Osteocyte (in vitro differentiated cells): ENCODE data around the gene FOXD1. TPM values are rescaled to one million over a fixed set of nuclear protein-coding genes. Genes with fewer than 3 reads are reported as not detected.

Source experiments
- DNase-seq: peaks from one replicate; pipeline ENCODE4 v3.0.0; 2021; ENCODE audit warnings: mixed read lengths; ENCODE audit not compliant: unreplicated experiment; ENCODE audit errors: extremely low spot score
- H3K27ac Mint-ChIP-seq: one replicate; pipeline ENCODE4 v1.8.0; 2021; ENCODE audit warnings: mild to moderate bottlenecking, mixed read lengths; ENCODE audit not compliant: unreplicated experiment
- H3K27me3 Mint-ChIP-seq: one replicate; pipeline ENCODE4 v1.8.0; 2021; ENCODE audit warnings: mixed read lengths; ENCODE audit not compliant: unreplicated experiment
- H3K36me3 Mint-ChIP-seq: one replicate; pipeline ENCODE4 v1.8.0; 2021; ENCODE audit warnings: mixed read lengths; ENCODE audit not compliant: unreplicated experiment
- H3K4me1 Mint-ChIP-seq: one replicate; pipeline ENCODE4 v1.8.0; 2021; ENCODE audit warnings: mixed read lengths; ENCODE audit not compliant: unreplicated experiment
- H3K4me3 Mint-ChIP-seq: one replicate; pipeline ENCODE4 v1.8.0; 2021; ENCODE audit warnings: mild to moderate bottlenecking, moderate library complexity, mixed read lengths; ENCODE audit not compliant: unreplicated experiment
- H3K9me3 Mint-ChIP-seq: one replicate; pipeline ENCODE4 v1.8.0; 2021; ENCODE audit warnings: mixed read lengths; ENCODE audit not compliant: unreplicated experiment
- total RNA-seq: library from RNA; stranded (reverse); gene quantifications from 2 replicates; pipeline ENCODE4 v1.2.1, GENCODE V29; 2021
- TF ChIP-seq, protein P1 (sequence below): fragments of 200-600 bp; sonication (generic); IDR thresholded peaks from 2 replicates; pipeline ENCODE4 v1.5.0; 2021; ENCODE audit warnings: antibody characterized with exemption, mild to moderate bottlenecking, moderate library complexity

FOXD1 gene
- total RNA-seq, 1 donor from 2014 or later: 64.1 TPM

DNA sequence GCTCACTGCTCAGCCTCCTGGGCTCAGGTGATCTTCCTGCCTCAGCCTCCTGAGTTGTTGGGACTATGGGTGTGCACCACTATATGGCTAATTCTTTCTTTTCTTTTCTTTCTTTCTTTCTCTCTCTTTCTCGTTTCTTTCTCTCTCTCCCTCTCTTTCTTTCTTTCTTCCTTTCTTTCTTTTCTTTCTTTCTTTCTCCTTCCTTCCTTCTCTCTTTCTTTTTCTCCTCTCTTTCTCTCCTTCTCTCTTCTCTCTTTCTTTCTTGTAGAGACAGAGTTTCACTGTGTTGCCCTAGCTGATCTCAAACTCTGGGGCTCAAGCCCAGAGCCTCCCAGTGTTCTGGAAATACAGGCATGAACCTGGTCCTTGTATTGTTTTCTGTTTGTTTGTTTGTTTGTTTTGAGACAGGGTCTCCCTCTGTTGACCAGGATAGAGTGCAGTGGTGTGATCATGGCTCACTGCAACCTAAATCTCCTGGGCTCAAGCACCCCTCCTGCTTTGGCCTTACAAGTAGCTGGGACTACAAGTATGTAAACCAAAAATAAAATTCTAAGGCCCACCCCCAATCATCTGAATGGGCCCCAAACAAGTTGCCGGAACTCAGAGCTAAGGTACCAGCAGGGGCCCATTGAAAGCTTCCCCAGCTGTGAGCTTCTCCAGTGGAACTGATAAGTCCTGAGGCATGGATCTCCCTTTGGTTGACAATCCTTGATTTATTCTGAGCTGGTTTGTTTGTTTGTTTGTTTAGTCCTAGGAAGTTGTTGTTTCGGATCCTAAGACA is 37.7 kb upstream of the FOXD1 start:
- TF ChIP-seq, protein P1, sequence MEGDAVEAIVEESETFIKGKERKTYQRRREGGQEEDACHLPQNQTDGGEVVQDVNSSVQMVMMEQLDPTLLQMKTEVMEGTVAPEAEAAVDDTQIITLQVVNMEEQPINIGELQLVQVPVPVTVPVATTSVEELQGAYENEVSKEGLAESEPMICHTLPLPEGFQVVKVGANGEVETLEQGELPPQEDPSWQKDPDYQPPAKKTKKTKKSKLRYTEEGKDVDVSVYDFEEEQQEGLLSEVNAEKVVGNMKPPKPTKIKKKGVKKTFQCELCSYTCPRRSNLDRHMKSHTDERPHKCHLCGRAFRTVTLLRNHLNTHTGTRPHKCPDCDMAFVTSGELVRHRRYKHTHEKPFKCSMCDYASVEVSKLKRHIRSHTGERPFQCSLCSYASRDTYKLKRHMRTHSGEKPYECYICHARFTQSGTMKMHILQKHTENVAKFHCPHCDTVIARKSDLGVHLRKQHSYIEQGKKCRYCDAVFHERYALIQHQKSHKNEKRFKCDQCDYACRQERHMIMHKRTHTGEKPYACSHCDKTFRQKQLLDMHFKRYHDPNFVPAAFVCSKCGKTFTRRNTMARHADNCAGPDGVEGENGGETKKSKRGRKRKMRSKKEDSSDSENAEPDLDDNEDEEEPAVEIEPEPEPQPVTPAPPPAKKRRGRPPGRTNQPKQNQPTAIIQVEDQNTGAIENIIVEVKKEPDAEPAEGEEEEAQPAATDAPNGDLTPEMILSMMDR: no peak
- DNase-seq: no peak
- no peaks in the 10 kb centered on the region for H3K9me3 Mint-ChIP-seq
- H3K27ac Mint-ChIP-seq: no peak overlapping the region
- H3K4me1 Mint-ChIP-seq: no peaks in the 10 kb centered on the region
- H3K36me3 Mint-ChIP-seq: no peaks in the 10 kb centered on the region
- H3K4me3 Mint-ChIP-seq: no peak overlapping the region
- H3K27me3 Mint-ChIP-seq: peaks cover 15% of the 10 kb centered on the region

GRCh38 chr5:73485715-73486114 is 37.1 kb upstream of the FOXD1 start:
- DNase-seq: no peak
- Mint-ChIP-seq H3K36me3 (no peaks in the 10 kb centered on the region), H3K4me1 (no peaks in the 10 kb centered on the region), H3K27me3 (peaks cover 16% of the 10 kb centered on the region), H3K4me3 (no peak overlapping the region), H3K9me3 (no peaks in the 10 kb centered on the region), H3K27ac (no peak overlapping the region)
- TF ChIP-seq, protein P1: no peak

GRCh38 chr5:73484511-73484910 is 35.9 kb upstream of the FOXD1 start:
- TF ChIP-seq, protein P1: no peak
- no peak overlapping the region for H3K4me3 Mint-ChIP-seq
- H3K27me3 Mint-ChIP-seq: peaks cover 26% of the 10 kb centered on the region
- no peaks in the 10 kb centered on the region for H3K9me3 Mint-ChIP-seq
- H3K4me1 Mint-ChIP-seq: no peaks in the 10 kb centered on the region
- H3K27ac Mint-ChIP-seq: no peak overlapping the region
- DNase-seq: no peak
- no peaks in the 10 kb centered on the region for H3K36me3 Mint-ChIP-seq

GRCh38 chr5:73483676-73484075 is 35.1 kb upstream of the FOXD1 start:
- TF ChIP-seq, protein P1: no peak
- Mint-ChIP-seq H3K4me3 (no peak overlapping the region), H3K27me3 (peaks cover 32% of the 10 kb centered on the region), H3K4me1 (no peaks in the 10 kb centered on the region), H3K27ac (no peak overlapping the region), H3K9me3 (no peaks in the 10 kb centered on the region), H3K36me3 (no peaks in the 10 kb centered on the region)
- no peak for DNase-seq

DNA sequence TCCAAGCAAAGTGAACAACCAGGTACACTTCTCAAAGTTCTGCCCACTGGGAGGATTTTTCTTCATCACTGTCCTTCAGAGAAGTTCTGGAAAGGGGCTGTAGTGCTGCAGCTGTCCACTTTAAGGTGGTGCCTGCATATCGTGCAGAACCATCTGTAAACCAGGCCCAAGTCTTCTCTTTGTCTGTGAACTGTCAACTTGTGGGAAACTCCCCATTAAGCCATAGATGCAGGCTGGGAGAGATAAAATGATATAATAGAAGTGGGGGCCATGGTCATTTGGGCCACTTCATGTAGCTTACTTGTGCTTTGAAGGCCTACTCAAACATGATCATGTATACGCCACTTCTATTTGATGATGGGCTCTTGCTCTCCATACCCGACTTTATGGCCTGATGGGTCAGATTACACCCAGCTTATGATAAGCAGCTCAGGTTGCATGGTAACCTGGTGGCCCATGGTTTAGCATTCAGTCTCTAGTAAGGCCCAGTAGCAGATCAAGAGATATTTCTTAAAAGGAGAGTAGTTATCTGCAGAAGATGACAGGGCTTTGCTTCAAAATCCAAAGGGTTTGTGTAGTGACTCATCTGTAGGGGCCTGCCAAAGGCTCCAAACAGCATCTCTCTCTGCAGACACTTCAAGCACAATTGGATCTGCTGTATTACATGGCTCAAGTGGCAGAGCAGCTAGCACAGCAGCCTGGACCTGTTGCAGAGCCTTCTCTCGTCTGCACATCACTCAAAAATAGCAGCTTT is 34.0 kb upstream of the FOXD1 start:
- Mint-ChIP-seq H3K27me3 (peaks cover 34% of the 10 kb centered on the region), H3K4me3 (no peak overlapping the region), H3K36me3 (no peaks in the 10 kb centered on the region), H3K9me3 (no peaks in the 10 kb centered on the region), H3K4me1 (no peaks in the 10 kb centered on the region), H3K27ac (no peak overlapping the region)
- DNase-seq: no peak
- TF ChIP-seq, protein P1: no peak
